C4-2B (cell line): ENCODE data around the gene KLHL20.

ENCODE experiments used
- CTCF ChIP-seq: fragments of 450-650 bp; conservative IDR thresholded peaks from 2 replicates; pipeline ENCODE4 v1.5.1; 2017; ENCODE audit warnings: mild to moderate bottlenecking
- ZFX ChIP-seq: fragments of 450-650 bp; IDR thresholded peaks from 2 replicates; pipeline ENCODE4 v1.6.1; 2017

GRCh38 chr1:173702736-173703135 lies 12.0 kb upstream of the KLHL20 start:
- no peak for TF ChIP-seq CTCF
- no peak for TF ChIP-seq ZFX
